Astrocyte (in vitro differentiated cells and primary cell): ENCODE measurements around the gene CHCHD3.

Source experiments
- EZH2 ChIP-seq: IDR thresholded peaks from 2 replicates; pipeline ENCODE4 v1.6.1; 2012; ENCODE audit warnings: mild to moderate bottlenecking, low read length, inconsistent platforms; ENCODE audit not compliant: insufficient read depth
- TF ChIP-seq, protein P1 (sequence below): IDR thresholded peaks from 2 replicates; pipeline ENCODE4 v1.5.1; 2011; ENCODE audit warnings: low read depth, mild to moderate bottlenecking, inconsistent platforms, low read length, moderate library complexity; ENCODE audit not compliant: insufficient read depth

DNA sequence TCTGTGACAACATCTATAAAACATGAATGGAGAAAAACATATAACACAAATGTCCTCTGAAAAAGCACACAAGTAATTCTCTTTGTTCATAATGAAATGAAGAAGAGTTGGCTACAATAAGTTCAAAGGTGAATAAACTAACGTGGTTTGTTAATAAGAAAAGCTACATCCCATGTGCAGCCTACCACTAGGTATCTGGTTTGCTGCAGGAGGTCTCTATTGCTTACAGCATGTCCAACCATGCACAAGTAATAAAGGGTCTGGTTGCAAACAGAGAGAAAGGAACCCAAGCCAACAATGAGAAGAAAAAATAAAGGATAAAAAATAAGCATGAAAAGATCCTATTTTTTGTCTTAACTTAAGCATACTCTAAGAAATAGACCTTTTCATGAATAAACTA, 139.2 kb downstream of the CHCHD3 start:
- TF ChIP-seq, protein P1, sequence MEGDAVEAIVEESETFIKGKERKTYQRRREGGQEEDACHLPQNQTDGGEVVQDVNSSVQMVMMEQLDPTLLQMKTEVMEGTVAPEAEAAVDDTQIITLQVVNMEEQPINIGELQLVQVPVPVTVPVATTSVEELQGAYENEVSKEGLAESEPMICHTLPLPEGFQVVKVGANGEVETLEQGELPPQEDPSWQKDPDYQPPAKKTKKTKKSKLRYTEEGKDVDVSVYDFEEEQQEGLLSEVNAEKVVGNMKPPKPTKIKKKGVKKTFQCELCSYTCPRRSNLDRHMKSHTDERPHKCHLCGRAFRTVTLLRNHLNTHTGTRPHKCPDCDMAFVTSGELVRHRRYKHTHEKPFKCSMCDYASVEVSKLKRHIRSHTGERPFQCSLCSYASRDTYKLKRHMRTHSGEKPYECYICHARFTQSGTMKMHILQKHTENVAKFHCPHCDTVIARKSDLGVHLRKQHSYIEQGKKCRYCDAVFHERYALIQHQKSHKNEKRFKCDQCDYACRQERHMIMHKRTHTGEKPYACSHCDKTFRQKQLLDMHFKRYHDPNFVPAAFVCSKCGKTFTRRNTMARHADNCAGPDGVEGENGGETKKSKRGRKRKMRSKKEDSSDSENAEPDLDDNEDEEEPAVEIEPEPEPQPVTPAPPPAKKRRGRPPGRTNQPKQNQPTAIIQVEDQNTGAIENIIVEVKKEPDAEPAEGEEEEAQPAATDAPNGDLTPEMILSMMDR, result no peak
- no peak for TF ChIP-seq EZH2
